Fibroblast of lung (primary cell): ENCODE measurements around the gene BUD31. TPM values are rescaled to one million over a fixed set of nuclear protein-coding genes. Genes with fewer than 3 reads are reported as not detected.

ENCODE experiments used
- DNase-seq, 2 donors: peaks; one replicate each; pipeline versions ENCODE4 v3.0.0 to v3.0.0-alpha.2; 2010; ENCODE audit warnings: low read depth in 2 of 2
- H2AFZ ChIP-seq: 2 replicates; pipeline ENCODE4 v1.5.1; 2012; ENCODE audit warnings: low read length, control low read depth, inconsistent platforms
- H3K27ac ChIP-seq: 2 replicates; pipeline ENCODE4 v1.5.1; 2011; ENCODE audit warnings: low read length, control low read depth; ENCODE audit not compliant: insufficient read depth
- H3K27me3 ChIP-seq: 2 replicates; pipeline ENCODE4 v1.5.1; 2011; ENCODE audit warnings: mild to moderate bottlenecking, low read length; ENCODE audit not compliant: control insufficient read depth, insufficient read depth
- H3K36me3 ChIP-seq: 2 replicates; pipeline ENCODE4 v1.5.1; 2011; ENCODE audit warnings: low read length; ENCODE audit not compliant: control insufficient read depth, insufficient read depth
- H3K4me1 ChIP-seq: 2 replicates; pipeline ENCODE4 v1.5.1; 2011; ENCODE audit warnings: low read length; ENCODE audit not compliant: control insufficient read depth, insufficient read depth; ENCODE audit errors: extremely low read depth
- H3K4me2 ChIP-seq: 2 replicates; pipeline ENCODE4 v1.5.1; 2011; ENCODE audit warnings: low read length, control low read depth; ENCODE audit not compliant: insufficient read depth; ENCODE audit errors: extremely low read depth
- H3K4me3 ChIP-seq, 4 experiments: fragments of 200-600 bp in 1 of 4; sonication (generic) in 1 of 4; replicated peaks in 1 of 4; 2 replicates each; pipeline ENCODE4 v1.5.1; 2011 to 2016; ENCODE audit warnings: low read length in 4 of 4, low read depth in 3 of 4, mild to moderate bottlenecking in 3 of 4, control low read depth in 2 of 4, inconsistent platforms in 1 of 4, mixed read lengths in 1 of 4; ENCODE audit not compliant: insufficient read depth in 1 of 4; ENCODE audit errors: control extremely low read depth in 1 of 4
- H3K79me2 ChIP-seq: 2 replicates; pipeline ENCODE4 v1.5.1; 2012; ENCODE audit warnings: mild to moderate bottlenecking, low read length, inconsistent platforms; ENCODE audit not compliant: control insufficient read depth, insufficient read depth
- H3K9ac ChIP-seq: 2 replicates; pipeline ENCODE4 v1.5.1; 2011; ENCODE audit warnings: mild to moderate bottlenecking, low read length, control low read depth; ENCODE audit not compliant: insufficient read depth
- H3K9me3 ChIP-seq: 2 replicates; pipeline ENCODE4 v1.5.1; 2012; ENCODE audit warnings: low read depth, low read length; ENCODE audit not compliant: control insufficient read depth, insufficient read depth
- H4K20me1 ChIP-seq: 2 replicates; pipeline ENCODE4 v1.5.1; 2011; ENCODE audit warnings: low read length; ENCODE audit not compliant: control insufficient read depth, insufficient read depth; ENCODE audit errors: extremely low read depth
- EZH2 ChIP-seq: IDR thresholded peaks from 2 replicates; pipeline ENCODE4 v1.5.1; 2012; ENCODE audit warnings: low read length, control low read depth, mild to moderate bottlenecking; ENCODE audit errors: missing control alignments
- polyA plus RNA-seq, 2 donors: library from polyadenylated mRNA; depleted of rRNA in 1 of 2; stranded (reverse) in 1 of 2; unstranded in 1 of 2; fragments of >200 nt; gene quantifications; 2 replicates each; pipeline ENCODE4 v1.2.1, GENCODE V29; 2011 to 2012; ENCODE audit warnings: missing spikeins in 1 of 2
- total RNA-seq: library from RNA; depleted of rRNA; stranded (reverse); fragments of >200 nt; gene quantifications from 2 replicates; pipeline ENCODE4 v1.2.1, GENCODE V29; 2014
- TF ChIP-seq, protein P1 (sequence below), 2 donors: IDR thresholded peaks in 1 of 2; conservative IDR thresholded peaks in 1 of 2; 1 replicate in 1 of 2; 2 replicates in 1 of 2; pipeline ENCODE4 v1.5.1; 2011 to 2012; ENCODE audit warnings: low read length in 2 of 2, control low read depth in 1 of 2, inconsistent platforms in 1 of 2, low read depth in 1 of 2, mild to moderate bottlenecking in 1 of 2

Gene BUD31
- total and polyA plus RNA-seq, 2 donors (not counting 1 experiment from before 2014, with no cell fraction given), result 83.4 to 114 TPM

DNA sequence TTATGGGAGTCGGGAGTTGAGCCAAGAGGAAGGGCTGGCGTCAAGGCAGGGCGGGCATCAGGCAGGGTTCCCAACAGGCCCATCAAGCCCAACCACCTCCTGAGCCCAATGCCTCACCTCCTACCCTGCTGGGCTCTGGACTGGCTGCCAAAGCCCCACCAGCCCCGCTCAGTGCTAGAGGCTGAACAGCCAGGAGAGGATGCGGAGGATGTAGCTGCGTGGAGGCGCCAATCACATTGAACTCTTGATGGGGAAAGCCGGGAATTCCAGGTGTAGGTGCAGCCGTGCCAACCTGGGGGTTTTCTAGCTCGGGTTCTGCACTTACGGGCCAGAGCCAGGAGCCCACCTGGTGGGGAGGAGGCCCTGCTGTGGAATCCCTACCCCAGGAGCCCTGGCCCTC, 44.3 kb downstream of the BUD31 start:
- Histone ChIP-seq H3K9me3 (no peaks in the 10 kb centered on the region), H3K27ac (no peak overlapping the region), H3K9ac (no peak overlapping the region), H3K27me3 (no peaks in the 10 kb centered on the region), H3K79me2 (peaks cover 5% of the 10 kb centered on the region), H3K4me1 (no peaks in the 10 kb centered on the region), H3K4me2 (no peak overlapping the region), H4K20me1 (no peaks in the 10 kb centered on the region), H2AFZ (no peak overlapping the region), H3K36me3 (peaks cover 36% of the 10 kb centered on the region), H3K4me3 (no peak overlapping the region)
- no peak for DNase-seq
- TF ChIP-seq EZH2, result no peak
- TF ChIP-seq, protein P1, sequence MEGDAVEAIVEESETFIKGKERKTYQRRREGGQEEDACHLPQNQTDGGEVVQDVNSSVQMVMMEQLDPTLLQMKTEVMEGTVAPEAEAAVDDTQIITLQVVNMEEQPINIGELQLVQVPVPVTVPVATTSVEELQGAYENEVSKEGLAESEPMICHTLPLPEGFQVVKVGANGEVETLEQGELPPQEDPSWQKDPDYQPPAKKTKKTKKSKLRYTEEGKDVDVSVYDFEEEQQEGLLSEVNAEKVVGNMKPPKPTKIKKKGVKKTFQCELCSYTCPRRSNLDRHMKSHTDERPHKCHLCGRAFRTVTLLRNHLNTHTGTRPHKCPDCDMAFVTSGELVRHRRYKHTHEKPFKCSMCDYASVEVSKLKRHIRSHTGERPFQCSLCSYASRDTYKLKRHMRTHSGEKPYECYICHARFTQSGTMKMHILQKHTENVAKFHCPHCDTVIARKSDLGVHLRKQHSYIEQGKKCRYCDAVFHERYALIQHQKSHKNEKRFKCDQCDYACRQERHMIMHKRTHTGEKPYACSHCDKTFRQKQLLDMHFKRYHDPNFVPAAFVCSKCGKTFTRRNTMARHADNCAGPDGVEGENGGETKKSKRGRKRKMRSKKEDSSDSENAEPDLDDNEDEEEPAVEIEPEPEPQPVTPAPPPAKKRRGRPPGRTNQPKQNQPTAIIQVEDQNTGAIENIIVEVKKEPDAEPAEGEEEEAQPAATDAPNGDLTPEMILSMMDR (conservative IDR thresholded peaks at IDR 0.05 in 1 of 2, IDR thresholded peaks at IDR 0.05 in 1 of 2; ENCODE audit: low read depth in 1 of 2, low read length in 2 of 2), result no peak

DNA sequence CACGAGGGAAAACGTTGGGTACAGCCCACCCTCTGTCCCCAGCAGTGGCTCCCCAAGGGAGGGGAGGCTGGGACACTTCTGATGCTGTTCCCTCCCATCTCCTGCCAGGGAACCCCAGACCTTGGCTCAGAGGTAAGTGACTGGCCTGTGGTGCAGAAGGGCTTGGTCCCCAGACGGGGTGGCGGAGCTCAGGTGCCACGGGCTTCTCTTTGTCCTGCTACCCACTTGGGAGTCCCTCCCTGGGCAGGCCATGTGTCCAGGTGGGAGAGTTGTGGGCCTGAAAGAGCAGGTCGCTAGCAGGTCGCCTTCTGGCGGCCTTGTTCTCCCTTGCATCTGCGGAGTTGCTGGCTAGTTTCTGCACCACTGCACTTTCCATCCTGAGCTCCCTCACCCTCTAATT, 47.1 kb downstream of the BUD31 start:
- H4K20me1 ChIP-seq, result no peaks in the 10 kb centered on the region
- peaks cover 28% of the 10 kb centered on the region for H3K79me2 ChIP-seq
- peaks cover 31% of the 10 kb centered on the region for H3K36me3 ChIP-seq
- no peaks in the 10 kb centered on the region for H3K27me3 ChIP-seq
- no peak overlapping the region for H3K9ac ChIP-seq
- TF ChIP-seq EZH2, result no peak
- TF ChIP-seq, protein P1 (conservative IDR thresholded peaks at IDR 0.05 in 1 of 2, IDR thresholded peaks at IDR 0.05 in 1 of 2; ENCODE audit: low read depth in 1 of 2, low read length in 2 of 2), result no peak
- no peak for DNase-seq
- no peak overlapping the region for H3K4me3 ChIP-seq
- no peaks in the 10 kb centered on the region for H3K9me3 ChIP-seq
- no peak overlapping the region for H3K4me2 ChIP-seq
- H3K27ac ChIP-seq, result no peak overlapping the region
- H2AFZ ChIP-seq, result no peak overlapping the region
- H3K4me1 ChIP-seq, result no peaks in the 10 kb centered on the region

DNA sequence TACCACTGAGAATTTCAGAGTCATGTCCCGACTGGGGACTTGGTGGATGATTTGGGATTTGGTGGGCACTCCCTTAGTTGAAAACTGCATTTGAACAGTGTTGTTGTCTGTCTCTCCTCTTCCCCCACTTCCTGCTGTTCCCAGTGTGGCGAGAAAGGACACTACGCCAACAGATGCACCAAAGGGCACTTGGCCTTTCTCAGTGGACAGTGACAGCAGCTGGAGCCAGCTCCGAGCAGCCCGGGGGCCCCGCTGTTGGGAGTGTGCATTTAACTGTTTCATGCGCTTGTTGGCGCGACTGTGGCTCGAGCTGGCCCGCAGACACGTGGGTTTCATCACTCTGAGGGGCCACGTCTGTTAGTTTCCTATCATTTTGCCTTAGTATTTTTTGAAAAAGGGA, 47.5 kb downstream of the BUD31 start:
- H3K4me3 ChIP-seq, result no peak overlapping the region
- DNase-seq, result no peak
- no peaks in the 10 kb centered on the region for H4K20me1 ChIP-seq
- no peaks in the 10 kb centered on the region for H3K9me3 ChIP-seq
- peaks cover 31% of the 10 kb centered on the region for H3K36me3 ChIP-seq
- H3K79me2 ChIP-seq, result peaks cover 32% of the 10 kb centered on the region
- TF ChIP-seq, protein P1 (conservative IDR thresholded peaks at IDR 0.05 in 1 of 2, IDR thresholded peaks at IDR 0.05 in 1 of 2; ENCODE audit: low read depth in 1 of 2, low read length in 2 of 2), result no peak
- TF ChIP-seq EZH2, result no peak
- no peaks in the 10 kb centered on the region for H3K4me1 ChIP-seq
- no peak overlapping the region for H3K4me2 ChIP-seq
- H3K27me3 ChIP-seq, result no peaks in the 10 kb centered on the region
- H3K27ac ChIP-seq, result no peak overlapping the region
- H2AFZ ChIP-seq, result no peak overlapping the region
- no peak overlapping the region for H3K9ac ChIP-seq
